Effector memory CD8-positive, alpha-beta T cell (primary cell): ENCODE data around the gene PLCG1.
A peak's percentile ranks its signal among the peaks of the same experiment; 100 is the strongest.

Source experiments
- ATAC-seq: fragments of 150-1000 bp; cut with Tn5 transposase; replicated peaks from 2 replicates; pipeline ENCODE4 v1.10.0; 2021; ENCODE audit warnings: mild to moderate bottlenecking, moderate library complexity
- DNase-seq, 3 experiments: peaks; one replicate each; pipeline ENCODE4 v3.0.0; 2021
- H3K27ac Mint-ChIP-seq, 2 donors: one replicate each; pipeline ENCODE4 v1.8.0; 2022; ENCODE audit warnings: mild to moderate bottlenecking in 2 of 2, mixed read lengths in 2 of 2, moderate library complexity in 2 of 2
- H3K27me3 Mint-ChIP-seq, 2 donors: one replicate each; pipeline ENCODE4 v1.8.0; 2022; ENCODE audit warnings: mixed read lengths in 2 of 2
- H3K36me3 Mint-ChIP-seq: one replicate; pipeline ENCODE4 v1.8.0; 2022; ENCODE audit warnings: mild to moderate bottlenecking, moderate library complexity, mixed read lengths; ENCODE audit not compliant: insufficient read depth
- H3K4me1 Mint-ChIP-seq, 2 donors: one replicate each; pipeline ENCODE4 v1.8.0; 2022; ENCODE audit warnings: low read depth in 2 of 2, mixed read lengths in 2 of 2
- H3K4me3 Mint-ChIP-seq, 2 donors: one replicate each; pipeline ENCODE4 v1.8.0; 2022; ENCODE audit warnings: mild to moderate bottlenecking in 2 of 2, mixed read lengths in 2 of 2, moderate library complexity in 2 of 2
- H3K9me3 Mint-ChIP-seq, 2 donors: one replicate each; pipeline ENCODE4 v1.8.0; 2022; ENCODE audit warnings: mixed read lengths in 2 of 2

PLCG1 gene

DNA sequence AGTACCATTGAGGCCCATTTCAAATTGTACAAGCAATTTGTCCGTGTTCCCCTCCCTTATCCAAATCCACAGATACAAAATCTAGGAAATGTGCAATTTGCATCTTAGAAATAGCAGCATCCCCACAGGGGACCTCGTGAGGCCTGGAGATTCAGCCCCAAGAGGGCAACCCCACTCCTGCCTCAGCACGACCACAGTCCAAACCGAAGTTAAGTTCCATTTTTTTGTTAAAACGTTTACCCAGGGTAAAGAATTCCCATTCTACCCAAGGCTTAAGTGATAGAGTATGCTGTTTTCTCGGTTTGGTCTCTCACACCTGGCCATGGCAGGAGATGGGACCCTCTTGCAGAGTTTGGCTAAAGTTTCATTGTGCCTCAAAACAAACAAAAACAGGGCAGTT lies 41.2 kb downstream of the PLCG1 start:
- Mint-ChIP-seq H3K27ac (peak overlapping the region; percentile 75), H3K4me3 (no peak overlapping the region), H3K9me3 (no peaks in the 10 kb centered on the region), H3K4me1 (peaks cover 16 to 20% of the 10 kb centered on the region in 2 donors), H3K27me3 (no peaks in the 10 kb centered on the region), H3K36me3 (peaks cover 31% of the 10 kb centered on the region)
- ATAC-seq: no peak
- no peak for DNase-seq

DNA sequence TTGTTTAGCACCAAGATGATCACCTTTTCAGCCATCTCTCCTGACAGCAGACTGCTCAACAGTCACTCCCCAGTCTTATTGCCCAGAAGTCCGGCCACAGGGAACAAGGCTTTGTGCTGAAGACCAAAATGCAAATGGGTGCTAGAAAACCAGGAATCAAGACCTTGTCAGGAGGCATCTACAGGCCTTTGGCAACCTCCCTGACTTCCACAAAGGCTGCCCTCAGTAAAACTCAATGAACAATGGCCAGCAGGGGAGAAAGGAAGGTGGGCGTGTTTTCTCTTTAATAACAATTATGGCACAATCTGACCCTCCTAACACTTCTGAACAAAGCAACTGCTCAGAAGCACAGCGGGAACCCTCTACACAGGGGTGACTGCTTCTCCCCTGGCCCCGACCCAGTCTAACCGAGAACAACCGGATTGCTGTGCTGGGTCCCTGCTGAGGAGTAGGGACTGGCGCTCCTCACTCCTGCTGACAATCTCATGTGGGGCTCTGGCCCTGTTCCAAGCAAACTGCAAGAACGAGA lies 41.6 kb downstream of the PLCG1 start:
- Mint-ChIP-seq H3K36me3 (peaks cover 27% of the 10 kb centered on the region), H3K27ac (peak overlapping the region in 1 of 2 donors; percentile 75), H3K4me3 (no peak overlapping the region), H3K27me3 (no peaks in the 10 kb centered on the region), H3K4me1 (peaks cover 16% of the 10 kb centered on the region in 2 donors), H3K9me3 (no peaks in the 10 kb centered on the region)
- DNase-seq: no peak
- no peak for ATAC-seq

DNA sequence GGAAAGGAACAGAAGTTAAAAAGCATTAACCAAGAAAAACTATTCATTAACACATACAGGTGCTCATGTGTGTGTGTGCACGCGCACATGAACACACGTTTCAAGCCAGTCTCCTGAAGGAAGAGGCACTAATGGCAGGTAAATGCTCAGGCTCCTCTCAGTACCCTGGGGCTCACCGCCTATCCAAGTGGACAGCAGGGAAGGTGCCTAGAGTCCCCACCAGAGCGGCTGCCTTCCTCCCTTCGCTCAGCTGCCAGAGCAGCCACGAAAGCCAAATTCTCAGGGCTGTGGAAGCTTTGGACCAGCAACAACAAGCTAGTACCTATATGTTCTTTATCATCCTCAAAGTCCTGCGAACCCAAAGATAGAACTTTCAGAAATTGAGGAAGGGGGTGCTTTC lies 42.6 kb downstream of the PLCG1 start:
- Mint-ChIP-seq H3K27me3 (no peaks in the 10 kb centered on the region), H3K4me3 (no peak overlapping the region), H3K9me3 (no peaks in the 10 kb centered on the region), H3K36me3 (peaks cover 17% of the 10 kb centered on the region), H3K4me1 (peaks cover 12 to 16% of the 10 kb centered on the region in 2 donors), H3K27ac (peak overlapping the region in 1 of 2 donors; percentile 75)
- DNase-seq: no peak
- ATAC-seq: no peak

DNA sequence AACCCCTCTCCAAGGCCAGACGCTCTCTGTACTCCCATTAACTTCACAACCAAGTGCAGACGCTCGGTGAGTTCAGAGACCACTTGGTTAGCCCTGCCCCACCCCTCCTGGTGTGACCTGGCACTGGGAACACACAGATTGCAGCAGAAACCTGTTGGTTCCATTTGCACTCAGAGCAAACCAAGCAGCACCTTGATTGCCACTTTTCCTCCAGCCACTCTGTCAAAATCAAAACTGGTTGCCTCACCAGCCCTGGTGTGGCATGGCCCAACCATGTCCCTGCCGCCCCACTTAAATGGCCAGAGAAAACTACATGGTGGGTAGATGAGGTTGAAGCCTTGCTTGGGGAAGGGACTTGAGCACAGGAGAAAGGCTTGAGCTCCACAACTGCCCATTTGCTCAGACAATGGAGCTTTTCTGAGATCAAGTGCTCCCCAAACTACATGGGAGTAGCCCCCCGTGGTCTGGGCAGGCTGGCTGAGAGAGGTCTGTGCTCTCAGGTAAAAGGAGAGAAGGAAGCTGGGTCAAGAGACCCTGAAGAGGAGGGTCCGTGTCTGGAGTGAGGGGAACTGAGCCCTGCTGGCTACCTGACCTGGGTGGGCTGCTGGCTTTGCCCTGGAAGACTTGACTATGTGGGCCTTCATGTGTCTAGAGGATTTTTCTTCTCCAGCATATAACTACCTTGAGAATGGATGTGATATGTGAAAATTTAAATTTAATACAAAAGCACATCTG lies 43.4 kb downstream of the PLCG1 start:
- H3K27ac Mint-ChIP-seq: peak overlapping the region; percentile 41 to 92
- ATAC-seq: no peak
- H3K27me3 Mint-ChIP-seq: no peaks in the 10 kb centered on the region
- no peak for DNase-seq
- peaks cover 10 to 16% of the 10 kb centered on the region in 2 donors for H3K4me1 Mint-ChIP-seq
- H3K36me3 Mint-ChIP-seq: peaks cover 14% of the 10 kb centered on the region
- no peaks in the 10 kb centered on the region for H3K9me3 Mint-ChIP-seq
- no peak overlapping the region for H3K4me3 Mint-ChIP-seq

DNA sequence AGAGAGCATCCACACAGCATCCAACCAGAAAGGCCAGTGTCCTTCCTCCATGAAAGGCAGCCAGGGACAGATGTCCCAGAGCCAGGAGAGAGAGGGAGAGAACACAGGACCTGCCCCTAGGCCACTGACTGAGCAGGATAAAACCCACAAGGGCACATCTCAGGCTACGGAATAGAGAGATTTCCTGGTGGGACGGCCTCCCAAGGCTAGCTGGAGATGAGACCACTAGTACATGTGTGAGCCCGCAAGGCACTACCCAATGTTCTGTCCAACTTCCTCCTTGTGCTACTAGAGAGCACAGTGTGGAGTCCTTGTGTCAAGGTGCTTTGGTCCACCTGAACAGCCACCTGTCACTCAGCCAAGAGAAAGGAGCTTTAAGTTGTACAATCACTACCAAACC lies 44.2 kb downstream of the PLCG1 start:
- H3K36me3 Mint-ChIP-seq: peaks cover 9% of the 10 kb centered on the region
- no peaks in the 10 kb centered on the region for H3K27me3 Mint-ChIP-seq
- no peak for ATAC-seq
- DNase-seq: no peak
- no peak overlapping the region for H3K4me3 Mint-ChIP-seq
- no peaks in the 10 kb centered on the region for H3K9me3 Mint-ChIP-seq
- peaks cover 12 to 13% of the 10 kb centered on the region in 2 donors for H3K4me1 Mint-ChIP-seq
- H3K27ac Mint-ChIP-seq: peak overlapping the region; percentile 41 to 92

DNA sequence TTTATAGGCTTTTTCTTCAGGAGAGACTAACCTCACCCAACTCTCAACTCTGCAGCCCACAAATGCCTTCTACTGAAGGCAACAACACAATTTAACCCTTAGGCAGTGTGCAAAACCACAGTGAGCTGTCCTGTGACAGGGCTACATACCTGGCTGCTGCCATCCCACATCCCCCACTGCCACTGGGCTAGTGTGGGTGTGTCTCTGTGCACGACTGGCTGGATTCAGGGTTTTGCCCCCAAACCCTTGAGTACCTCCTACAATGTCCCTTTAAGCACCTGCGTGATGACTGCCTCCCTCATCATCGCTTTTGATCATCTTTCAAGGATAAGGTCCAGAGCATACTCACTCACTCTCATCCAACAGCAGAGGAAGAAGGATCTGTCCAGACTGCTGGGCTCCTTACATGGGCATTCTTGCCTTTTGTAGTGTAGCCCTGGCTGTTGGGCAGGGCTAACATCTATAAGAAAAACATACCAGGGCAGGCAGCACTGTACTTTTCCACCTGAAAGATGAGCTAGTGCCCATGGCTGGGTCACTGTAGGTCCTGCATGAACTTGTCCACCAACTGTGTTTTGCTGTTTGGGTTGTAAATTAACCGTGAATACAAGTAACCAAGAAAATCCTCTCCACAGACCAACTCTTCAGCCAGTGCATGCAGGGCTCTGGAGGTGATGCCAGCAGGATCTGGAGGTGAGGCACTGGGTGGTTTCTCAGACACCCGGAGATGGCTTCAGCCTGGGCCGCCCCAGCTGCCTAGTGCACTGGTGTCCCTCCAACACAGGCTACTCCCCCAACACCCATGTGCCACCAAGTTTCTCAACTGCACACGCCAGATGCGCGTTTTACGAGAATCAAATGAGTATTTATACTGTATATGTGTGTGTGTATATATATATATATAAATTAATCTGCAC lies 45.2 kb downstream of the PLCG1 start:
- H3K36me3 Mint-ChIP-seq: peaks cover 7% of the 10 kb centered on the region
- peak overlapping the region in 1 of 2 donors; percentile 92 for H3K27ac Mint-ChIP-seq
- ATAC-seq (no peak), DNase-seq (no peak)
- no peaks in the 10 kb centered on the region for H3K27me3 Mint-ChIP-seq
- no peaks in the 10 kb centered on the region for H3K9me3 Mint-ChIP-seq
- peaks cover 15 to 19% of the 10 kb centered on the region in 2 donors for H3K4me1 Mint-ChIP-seq
- no peak overlapping the region for H3K4me3 Mint-ChIP-seq

DNA sequence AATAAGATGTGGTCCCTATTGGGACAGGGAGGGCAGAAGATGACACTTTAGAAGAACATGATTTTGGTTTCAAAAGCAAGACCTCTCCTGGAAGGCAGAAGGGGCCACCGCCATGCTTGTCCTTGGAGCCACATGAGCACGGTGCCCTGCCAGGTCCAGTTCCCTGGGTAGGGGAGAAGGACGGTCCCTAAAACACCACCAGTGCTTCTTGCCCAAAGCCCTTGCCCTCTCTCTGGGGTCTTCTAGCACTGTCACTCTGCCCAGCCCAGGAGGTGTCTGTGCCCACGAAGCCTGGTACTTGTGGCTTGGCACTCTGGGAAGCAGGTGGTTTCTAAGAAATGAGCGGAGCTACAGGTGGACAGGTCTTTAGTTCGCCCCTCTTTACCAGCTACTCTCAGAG lies 46.0 kb downstream of the PLCG1 start:
- Mint-ChIP-seq H3K36me3 (peaks cover 7% of the 10 kb centered on the region), H3K4me3 (no peak overlapping the region), H3K4me1 (peaks cover 15 to 19% of the 10 kb centered on the region in 2 donors), H3K9me3 (no peaks in the 10 kb centered on the region), H3K27ac (peak overlapping the region in 1 of 2 donors; percentile 92), H3K27me3 (no peaks in the 10 kb centered on the region)
- ATAC-seq (no peak), DNase-seq (no peak)

DNA sequence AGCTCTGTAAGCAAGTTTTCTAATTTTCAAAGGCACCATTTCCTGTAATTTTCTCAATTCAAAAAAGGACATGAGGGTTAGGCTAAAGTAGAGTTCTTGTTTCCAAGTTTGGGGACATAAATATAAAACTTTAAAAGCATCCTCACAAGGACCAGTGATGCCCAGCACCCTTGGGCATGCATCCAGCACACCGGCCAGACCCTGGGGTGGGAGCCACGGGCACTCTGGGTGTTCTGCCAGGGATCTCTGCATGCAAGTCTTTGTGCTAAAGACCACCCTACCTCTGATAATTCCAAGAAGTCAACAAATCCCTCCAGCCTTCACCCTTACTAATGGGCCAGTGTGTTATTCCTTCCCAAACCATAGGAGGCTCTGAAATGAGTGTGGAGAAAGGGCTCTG lies 46.5 kb downstream of the PLCG1 start:
- Mint-ChIP-seq H3K27me3 (no peaks in the 10 kb centered on the region), H3K27ac (no peak overlapping the region), H3K4me3 (no peak overlapping the region), H3K4me1 (peaks cover 15 to 19% of the 10 kb centered on the region in 2 donors), H3K36me3 (peaks cover 6% of the 10 kb centered on the region), H3K9me3 (no peaks in the 10 kb centered on the region)
- ATAC-seq (no peak), DNase-seq (no peak)

DNA sequence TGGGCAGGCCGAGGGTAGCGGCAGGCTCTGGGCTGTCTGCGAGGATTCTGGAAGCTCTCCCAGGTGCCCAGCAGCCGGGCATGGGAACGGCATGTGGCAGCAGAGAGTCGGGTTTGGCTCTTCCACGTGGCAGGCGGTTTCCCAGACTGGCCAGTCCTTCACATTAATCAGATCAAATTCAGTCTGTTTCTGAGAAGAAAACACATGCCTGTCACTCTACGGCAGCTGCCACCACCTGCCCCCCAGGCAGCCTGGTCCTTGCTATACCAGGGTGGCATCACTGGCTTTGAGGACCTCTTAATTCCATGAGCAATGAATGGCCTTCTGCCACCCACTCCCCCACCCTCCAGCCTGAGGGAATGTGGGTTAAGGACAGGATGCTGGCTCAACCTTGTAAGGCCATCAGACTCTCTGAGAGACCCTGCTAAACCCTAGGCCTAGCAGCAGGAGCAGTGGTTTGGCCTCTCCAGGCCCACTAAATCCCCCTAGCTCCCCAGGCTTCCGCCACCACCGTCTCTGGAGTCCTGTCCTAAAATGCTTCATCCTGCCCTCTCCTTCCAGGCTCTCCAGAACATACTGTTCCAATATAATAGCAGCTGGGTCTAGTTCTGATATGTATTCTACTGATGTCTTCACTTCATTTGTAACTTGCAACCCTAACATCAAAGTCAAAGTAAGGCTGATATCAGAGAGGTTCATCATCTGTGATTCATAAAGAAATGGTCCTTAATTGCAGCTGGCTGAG lies 47.8 kb downstream of the PLCG1 start:
- DNase-seq (no peak), ATAC-seq (no peak)
- peak overlapping the region in 1 of 2 donors; percentile 18 for H3K27ac Mint-ChIP-seq
- H3K4me3 Mint-ChIP-seq: no peak overlapping the region
- no peaks in the 10 kb centered on the region for H3K27me3 Mint-ChIP-seq
- peaks cover 3% of the 10 kb centered on the region for H3K36me3 Mint-ChIP-seq
- no peaks in the 10 kb centered on the region for H3K9me3 Mint-ChIP-seq
- H3K4me1 Mint-ChIP-seq: peaks cover 15 to 19% of the 10 kb centered on the region in 2 donors

DNA sequence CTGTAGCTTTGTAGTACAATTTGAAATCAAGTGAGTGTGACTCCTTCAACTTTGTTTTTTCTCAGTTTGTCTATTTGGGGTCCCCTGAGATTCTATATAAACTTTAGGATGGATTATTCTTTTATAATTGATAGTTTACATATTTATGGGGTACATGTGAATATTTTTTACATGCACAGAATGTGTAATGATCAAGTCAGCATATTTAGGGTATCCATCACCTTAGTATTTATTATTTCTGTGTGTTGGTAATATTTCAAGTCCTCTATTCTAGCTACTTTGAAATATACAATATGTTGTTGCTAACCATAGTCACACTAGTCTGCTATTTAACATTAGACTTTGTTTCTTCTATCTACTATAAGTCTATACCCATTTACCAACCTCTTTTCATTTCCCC lies 50.3 kb downstream of the PLCG1 start:
- H3K9me3 Mint-ChIP-seq: peaks cover 0 to 4% of the 10 kb centered on the region in 2 donors
- H3K36me3 Mint-ChIP-seq: peaks cover 4% of the 10 kb centered on the region
- H3K27me3 Mint-ChIP-seq: no peaks in the 10 kb centered on the region
- no peak for DNase-seq
- no peak for ATAC-seq
- H3K27ac Mint-ChIP-seq: no peak overlapping the region
- H3K4me1 Mint-ChIP-seq: peaks cover 5 to 8% of the 10 kb centered on the region in 2 donors
- H3K4me3 Mint-ChIP-seq: no peak overlapping the region

DNA sequence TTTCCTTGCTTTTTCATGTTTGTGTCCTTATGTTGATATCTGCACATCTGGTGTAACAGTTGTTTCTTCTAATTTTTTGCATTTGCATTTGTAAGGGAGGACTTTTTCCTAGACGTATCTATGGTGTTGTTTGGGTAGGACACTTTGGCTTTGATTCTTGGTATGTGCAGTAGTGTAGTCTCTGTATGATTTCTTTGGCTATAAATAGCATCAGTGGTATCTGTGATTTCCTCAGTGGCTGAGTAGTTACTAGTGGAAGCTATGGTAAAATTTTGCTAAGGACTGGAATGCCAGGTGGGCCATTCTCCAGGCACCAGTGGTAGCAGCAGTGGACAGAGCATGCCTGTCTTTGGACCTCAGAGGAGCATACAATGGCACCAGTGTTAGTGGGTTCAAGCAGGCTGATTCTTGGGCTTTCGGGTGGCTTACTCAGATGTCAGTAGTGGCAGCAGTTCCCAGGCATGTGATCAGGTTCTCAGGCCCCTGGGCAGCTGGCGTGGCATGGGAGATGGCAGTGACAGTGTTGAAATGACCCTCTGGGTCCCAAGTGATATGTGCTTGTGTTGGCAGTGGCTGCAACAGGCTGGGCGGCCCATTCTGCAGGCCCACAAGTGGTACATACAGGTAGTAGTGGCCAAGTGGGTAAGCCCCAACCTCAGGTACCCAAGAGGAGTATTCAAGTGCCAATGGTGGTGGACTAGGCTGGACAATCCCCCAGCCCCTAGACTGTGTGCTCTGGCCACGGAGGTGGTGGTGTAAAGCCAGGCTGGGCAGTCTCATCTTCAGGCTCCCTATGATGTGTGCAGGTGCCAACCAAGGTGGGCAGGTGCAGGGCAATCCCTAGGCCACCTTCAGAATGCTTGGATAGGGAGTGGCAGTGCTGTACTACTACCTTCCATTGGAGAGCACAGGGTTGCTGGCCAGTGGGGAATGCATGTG lies 54.5 kb downstream of the PLCG1 start:
- no peaks in the 10 kb centered on the region for H3K27me3 Mint-ChIP-seq

DNA sequence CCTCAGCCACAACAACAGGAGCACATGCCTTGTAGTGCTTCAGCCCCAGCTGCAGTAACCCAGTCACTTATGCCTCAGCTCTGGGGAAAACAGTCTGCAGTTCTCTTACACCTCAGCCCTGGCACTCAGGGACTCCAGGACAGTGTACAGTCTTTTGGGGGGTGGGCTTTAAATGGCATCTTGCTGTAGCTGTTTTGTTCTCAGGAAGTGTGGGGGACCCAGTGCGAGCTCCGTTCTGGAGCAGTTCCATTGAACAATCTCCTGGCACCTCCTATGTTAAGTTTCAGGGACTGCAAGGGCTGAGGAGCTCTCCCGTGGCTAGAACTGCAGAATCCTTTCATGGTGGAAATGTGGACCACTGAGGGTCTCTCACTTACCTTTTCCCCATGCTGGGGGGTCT lies 55.2 kb downstream of the PLCG1 start:
- DNase-seq: no peak
- Mint-ChIP-seq H3K27ac (no peak overlapping the region), H3K4me3 (no peak overlapping the region), H3K4me1 (no peaks in the 10 kb centered on the region), H3K9me3 (peaks cover 0 to 4% of the 10 kb centered on the region in 2 donors), H3K27me3 (no peaks in the 10 kb centered on the region), H3K36me3 (peaks cover 4% of the 10 kb centered on the region)
- ATAC-seq: no peak

More for the DNA sequence above, 54.5 kb downstream of the PLCG1 start:
- peaks cover under 1 to 2% of the 10 kb centered on the region in 2 donors for H3K4me1 Mint-ChIP-seq
- peaks cover 0 to 4% of the 10 kb centered on the region in 2 donors for H3K9me3 Mint-ChIP-seq
- no peak overlapping the region for H3K4me3 Mint-ChIP-seq
- H3K36me3 Mint-ChIP-seq: peaks cover 4% of the 10 kb centered on the region
- DNase-seq (no peak), ATAC-seq (no peak)
- H3K27ac Mint-ChIP-seq: no peak overlapping the region
